ENCODE data around the gene PLOD3. TPM values are rescaled to one million over a fixed set of nuclear protein-coding genes. Genes with fewer than 3 reads are reported as not detected.
A peak's percentile ranks its signal among the peaks of the same experiment; 100 is the strongest.

PLOD3 gene
- total and polyA plus RNA-seq, 9 of the 15 experiments (the other 6 are each of a cell fraction or from before 2014, with no cell fraction given) = 2.8 to 101 (median 30.9) TPM

DNA sequence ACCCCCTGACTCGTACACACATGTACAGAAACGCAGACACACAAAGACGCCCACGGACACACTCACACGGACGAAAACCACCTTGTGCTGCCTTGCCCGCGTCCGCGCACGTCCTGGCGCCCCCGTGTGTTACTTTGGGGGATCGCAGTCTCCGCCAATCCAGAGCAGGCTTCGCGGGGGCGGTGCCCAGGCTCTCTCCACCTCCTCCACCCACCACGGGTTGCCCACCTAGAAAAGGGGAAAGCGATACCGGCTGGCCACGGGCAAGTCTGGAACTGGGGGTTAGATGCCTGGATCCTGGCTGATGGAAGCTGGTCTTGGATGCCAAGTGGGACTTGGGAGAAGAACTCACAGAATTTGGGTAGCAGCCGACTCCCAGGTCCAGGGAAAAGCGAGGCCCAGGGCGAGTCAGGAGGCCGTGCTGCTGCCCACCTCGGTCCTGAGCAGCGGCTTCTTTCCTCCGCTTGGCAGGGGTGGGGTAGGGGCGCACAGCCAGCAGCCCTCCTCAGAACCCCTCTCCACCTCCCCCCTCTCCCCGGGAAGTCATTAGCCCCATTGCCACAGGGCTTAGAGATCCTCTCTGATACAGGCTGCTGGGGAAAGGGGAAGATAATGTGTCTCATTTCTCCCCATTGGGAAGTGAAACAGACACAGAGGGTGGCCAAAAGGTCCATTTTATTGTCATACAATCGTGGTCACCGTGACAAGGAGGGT, 47.4 kb downstream of the PLOD3 start:
- Histone ChIP-seq H3K79me2 (ENCODE audit: control insufficient read depth, insufficient read depth, low read length) (no peaks in the 10 kb centered on the region), H3K9me3 (replicated peaks; ENCODE audit: control insufficient read depth, insufficient read depth, low read depth, low read length) (no peaks in the 10 kb centered on the region), H3K27me3 (ENCODE audit: control insufficient read depth in 2 of 2, insufficient read depth in 2 of 2, low read length in 2 of 2) (peaks cover 26 to 38% of the 10 kb centered on the region in 2 experiments; a peak in 4 of 5 replicates), H3K9me1 (ENCODE audit: control insufficient read depth, insufficient read depth, low read length) (peaks cover 6% of the 10 kb centered on the region), H4K20me1 (replicated peaks; ENCODE audit: control insufficient read depth, insufficient read depth, low read length) (peaks cover 17% of the 10 kb centered on the region), H3K4me2 (ENCODE audit: insufficient read depth, low read length) (peak overlapping the region; percentile 71), H3K4me3 (no peak overlapping the region), H3K27ac (ENCODE audit: extremely low read depth, low read depth, low read length) (no peak overlapping the region), H3K9ac (ENCODE audit: insufficient read depth in 1 of 2, low read depth in 2 of 2, low read length in 2 of 2) (peak overlapping the region in 1 of 2 experiments; percentile 36; a peak in 1 of 4 replicates), H2AFZ (ENCODE audit: low read depth, low read length) (peak overlapping the region; percentile 78), H3K36me3 (ENCODE audit: control insufficient read depth, insufficient read depth, low read length) (no peaks in the 10 kb centered on the region), H3K4me1 (replicated peaks in 1 of 2; ENCODE audit: control insufficient read depth in 2 of 2, insufficient read depth in 2 of 2, low read length in 2 of 2) (peaks cover 31 to 67% of the 10 kb centered on the region in 2 experiments)
- in situ Hi-C loops (cut with MboI) (no loop called here), intact Hi-C loops (cut with micrococcal nuclease) (loop anchor here (2.0 kb wide), 1 partner anchor 25 kb away; no protein-coding TSS in a partner anchor)
- CTCF ChIA-PET (ENCODE audit: low intra/inter-chr PET ratio) = interaction anchor here (0.6 to 2.4 kb wide), 4 partner anchors 26 to 120 kb away, joined by 3 to 20 read pairs (median 3); no protein-coding TSS in a partner anchor
- POLR2A ChIA-PET = interaction anchor here (0.7 kb wide), 1 partner anchor 77 kb away, joined by 3 read pairs; no protein-coding TSS in a partner anchor
- BruUV-seq (replicated peaks) = no TSS peak
- FAIRE-seq (peak; percentile 87), ATAC-seq (peak; percentile 62), DNase-seq (ENCODE audit: extremely low read depth in 1 of 4, low spot score in 3 of 4) (peak; percentile 77 to 84 (median 79))
- 3% methylated on average over 31 of the region's 33 CpGs for WGBS (ENCODE audit: insufficient coverage, low coverage, missing lambda C conversion rate)
- TF ChIP-seq ERF (CRISPR knock-in tag; IDR thresholded peaks at IDR 0.05) (0 out of 2 replicates have a peak, but pooled peaks have one; percentile 47), CXXC5 (CRISPR knock-in tag; IDR thresholded peaks at IDR 0.05) (peak; percentile 64; the same call in 1 of the 2 replicates), KLF16 (IDR thresholded peaks at IDR 0.05) (peak; percentile 80), MAZ (CRISPR knock-in tag; conservative IDR thresholded peaks at IDR 0.05 in 1 of 2, IDR thresholded peaks at IDR 0.05 in 1 of 2) (peak in 1 of 2 experiments; percentile 65; a peak in 2 of 4 replicates), ZNF583 (CRISPR knock-in tag; IDR thresholded peaks at IDR 0.05) (0 out of 2 replicates have a peak, but pooled peaks have one; percentile 17), POLR2AphosphoS5 (IDR thresholded peaks at IDR 0.05; ENCODE audit: control insufficient read depth, insufficient read depth, low read depth, low read length) (no peak), RB1 (IDR thresholded peaks at IDR 0.05; ENCODE audit: low read depth) (peak; percentile 76), OTX1 (CRISPR knock-in tag; IDR thresholded peaks at IDR 0.05) (no peak), ZNF121 (CRISPR knock-in tag; conservative IDR thresholded peaks at IDR 0.05) (no peak), NRF1 (conservative IDR thresholded peaks at IDR 0.05 in 1 of 2, IDR thresholded peaks at IDR 0.05 in 1 of 2) (peak; percentile 57 to 68; a peak in 3 of 4 replicates), LCOR (CRISPR knock-in tag; IDR thresholded peaks at IDR 0.05) (peak; percentile 61; the same call in 1 of the 2 replicates), RAD21 (CRISPR knock-in tag; conservative IDR thresholded peaks at IDR 0.05 in 1 of 2, IDR thresholded peaks at IDR 0.05 in 1 of 2) (peak; percentile 60 to 80), XRCC5 (IDR thresholded peaks at IDR 0.05; ENCODE audit: low read depth, low read length) (peak; percentile 80), ETV6 (IDR thresholded peaks at IDR 0.05; ENCODE audit: borderline replicate concordance in 1 of 2, low read depth in 2 of 2, low read length in 1 of 2) (no peak), ETV6 (CRISPR knock-in tag; IDR thresholded peaks at IDR 0.05; ENCODE audit: borderline replicate concordance) (no peak), EHMT2 (IDR thresholded peaks at IDR 0.05) (no peak), NR3C1 (CRISPR knock-in tag; IDR thresholded peaks at IDR 0.05) (no peak), L3MBTL2 (IDR thresholded peaks at IDR 0.05) (peak; percentile 43; the same call in 1 of the 2 replicates)
- TF ChIP-seq, protein P1, sequence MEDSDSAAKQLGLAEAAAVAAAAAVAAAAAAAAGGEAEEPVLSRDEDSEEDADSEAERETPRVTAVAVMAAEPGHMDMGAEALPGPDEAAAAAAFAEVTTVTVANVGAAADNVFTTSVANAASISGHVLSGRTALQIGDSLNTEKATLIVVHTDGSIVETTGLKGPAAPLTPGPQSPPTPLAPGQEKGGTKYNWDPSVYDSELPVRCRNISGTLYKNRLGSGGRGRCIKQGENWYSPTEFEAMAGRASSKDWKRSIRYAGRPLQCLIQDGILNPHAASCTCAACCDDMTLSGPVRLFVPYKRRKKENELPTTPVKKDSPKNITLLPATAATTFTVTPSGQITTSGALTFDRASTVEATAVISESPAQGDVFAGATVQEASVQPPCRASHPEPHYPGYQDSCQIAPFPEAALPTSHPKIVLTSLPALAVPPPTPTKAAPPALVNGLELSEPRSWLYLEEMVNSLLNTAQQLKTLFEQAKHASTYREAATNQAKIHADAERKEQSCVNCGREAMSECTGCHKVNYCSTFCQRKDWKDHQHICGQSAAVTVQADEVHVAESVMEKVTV (CRISPR knock-in tag; IDR thresholded peaks at IDR 0.05) = peak; percentile 37; the same call in 1 of the 2 replicates
- TF ChIP-seq, protein P2, sequence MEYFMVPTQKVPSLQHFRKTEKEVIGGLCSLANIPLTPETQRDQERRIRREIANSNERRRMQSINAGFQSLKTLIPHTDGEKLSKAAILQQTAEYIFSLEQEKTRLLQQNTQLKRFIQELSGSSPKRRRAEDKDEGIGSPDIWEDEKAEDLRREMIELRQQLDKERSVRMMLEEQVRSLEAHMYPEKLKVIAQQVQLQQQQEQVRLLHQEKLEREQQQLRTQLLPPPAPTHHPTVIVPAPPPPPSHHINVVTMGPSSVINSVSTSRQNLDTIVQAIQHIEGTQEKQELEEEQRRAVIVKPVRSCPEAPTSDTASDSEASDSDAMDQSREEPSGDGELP (CRISPR knock-in tag; IDR thresholded peaks at IDR 0.05; ENCODE audit: borderline replicate concordance) = peak; percentile 49; the same call in 1 of the 2 replicates

Data from K562 (cell line).